LNCaP clone FGC (cell line): ENCODE measurements around the gene TVP23A.
A peak's percentile ranks its signal among the peaks of the same experiment; 100 is the strongest.
"Not testable (repeated sequence)": the region's sequence is repeated elsewhere in the genome, so short reads cannot be mapped to it uniquely, and the experiment has no call there.

Experiments used
- DNase-seq: peaks from one replicate; pipeline ENCODE4 v3.0.0-alpha.2; 2011; ENCODE audit warnings: low read depth
- H3K4me3 ChIP-seq: 2 replicates; pipeline ENCODE4 v1.5.1; 2011; ENCODE audit warnings: mild to moderate bottlenecking, low read depth, low read length, control low read depth
- CTCF ChIP-seq: IDR thresholded peaks from 2 replicates; pipeline ENCODE4 v1.5.1; 2012; ENCODE audit warnings: mild to moderate bottlenecking; ENCODE audit not compliant: control insufficient read depth, insufficient read depth; ENCODE audit errors: extremely low read depth

The TVP23A gene

GRCh38 chr16:10750793-10751192 is 67.8 kb downstream of the TVP23A start:
- TF ChIP-seq CTCF = no peak
- H3K4me3 ChIP-seq = no peak overlapping the region
- DNase-seq = no peak

- no peak for TF ChIP-seq CTCF
- no peak overlapping the region for H3K4me3 ChIP-seq
- DNase-seq = no peak
These were observed 72.8 kb downstream of the TVP23A start for GRCh38 chr16:10745841-10746240.

GRCh38 chr16:10744370-10745030 is 74.1 kb downstream of the TVP23A start:
- TF ChIP-seq CTCF = no peak
- peak overlapping the region; percentile 69 for H3K4me3 ChIP-seq
- no peak for DNase-seq

- no peak for TF ChIP-seq CTCF
- DNase-seq = peak; percentile 91
- H3K4me3 ChIP-seq = peak within 1 kb of the TSS; percentile 69
These were observed 74.8 kb downstream of the TVP23A start, which contains the start of gene NUBP1 for GRCh38 chr16:10743610-10744369. Gene NUBP1, plus strand, starts transcription at chr16:10743842. Its CDS starts 22 bp downstream, at chr16:10743864.

GRCh38 chr16:10743227-10743609 is 75.4 kb downstream of the TVP23A start:
- H3K4me3 ChIP-seq = peak overlapping the region; percentile 69
- DNase-seq = no peak
- TF ChIP-seq CTCF = no peak

GRCh38 chr16:10741844-10742243 is 76.8 kb downstream of the TVP23A start:
- no peak for DNase-seq
- no peak overlapping the region for H3K4me3 ChIP-seq
- no peak for TF ChIP-seq CTCF

- H3K4me3 ChIP-seq, DNase-seq: not testable (repeated sequence)
These were observed 77.3 kb downstream of the TVP23A start for GRCh38 chr16:10741249-10741648.
